Osteoblast (primary cell): Measurements from ENCODE around the gene TSLP. TPM values are rescaled to one million over a fixed set of nuclear protein-coding genes. Genes with fewer than 3 reads are reported as not detected.

Experiments
- DNase-seq: peaks from one replicate; pipeline ENCODE4 v3.0.0; 2011; ENCODE audit warnings: low spot score, mixed read lengths; ENCODE audit not compliant: insufficient read length; ENCODE audit errors: missing footprints
- H2AFZ ChIP-seq: 2 replicates; pipeline ENCODE4 v1.6.0; 2011; ENCODE audit warnings: mild to moderate bottlenecking, low read length
- H3K27ac ChIP-seq: 2 replicates; pipeline ENCODE4 v1.5.1; 2011; ENCODE audit warnings: mild to moderate bottlenecking, low read depth, low read length, moderate library complexity
- H3K27me3 ChIP-seq: 2 replicates; pipeline ENCODE4 v1.6.0; 2012; ENCODE audit warnings: mild to moderate bottlenecking, control low read depth, inconsistent platforms, low read length, moderate library complexity; ENCODE audit not compliant: insufficient read depth
- H3K36me3 ChIP-seq: 2 replicates; pipeline ENCODE4 v1.5.1; 2011; ENCODE audit warnings: mild to moderate bottlenecking, low read length, control low read depth, moderate library complexity; ENCODE audit not compliant: insufficient read depth
- H3K4me1 ChIP-seq: 2 replicates; pipeline ENCODE4 v1.5.1; 2011; ENCODE audit warnings: mild to moderate bottlenecking, low read length, control low read depth, moderate library complexity; ENCODE audit not compliant: insufficient read depth
- H3K4me2 ChIP-seq: 2 replicates; pipeline ENCODE4 v1.6.0; 2011; ENCODE audit warnings: mild to moderate bottlenecking, low read length; ENCODE audit not compliant: insufficient read depth
- H3K4me3 ChIP-seq: fragments of 200-600 bp; sonication (generic); 3 replicates; pipeline ENCODE4 v1.5.1; 2012; ENCODE audit warnings: mild to moderate bottlenecking, low read length, inconsistent platforms; ENCODE audit not compliant: insufficient read depth
- H3K79me2 ChIP-seq: 2 replicates; pipeline ENCODE4 v1.6.0; 2012; ENCODE audit warnings: mild to moderate bottlenecking, low read length, control low read depth, inconsistent platforms; ENCODE audit not compliant: insufficient read depth
- H3K9me3 ChIP-seq: 2 replicates; pipeline ENCODE4 v1.5.1; 2011; ENCODE audit warnings: low read depth, low read length, control low read depth
- H4K20me1 ChIP-seq: 2 replicates; pipeline ENCODE4 v1.6.0; 2012; ENCODE audit warnings: mild to moderate bottlenecking, low read length, control low read depth; ENCODE audit not compliant: insufficient read depth
- total RNA-seq: library from RNA; depleted of rRNA; stranded (reverse); fragments of >200 nt; gene quantifications from 2 replicates; pipeline ENCODE4 v1.2.3, GENCODE V29; 2012
- TF ChIP-seq, protein P1 (sequence below): IDR thresholded peaks from 2 replicates; pipeline ENCODE4 v1.5.1; 2011; ENCODE audit warnings: mild to moderate bottlenecking, low read depth, low read length, moderate library complexity; ENCODE audit errors: extremely low read depth

The TSLP gene
- total RNA-seq, 1 donor = 1.1 TPM

- DNase-seq = no peak
- Histone ChIP-seq H4K20me1 (no peaks in the 10 kb centered on the region), H3K4me3 (no peak overlapping the region), H3K27me3 (no peaks in the 10 kb centered on the region), H2AFZ (no peak overlapping the region), H3K4me2 (no peak overlapping the region), H3K36me3 (peaks cover 52% of the 10 kb centered on the region), H3K4me1 (no peaks in the 10 kb centered on the region), H3K79me2 (peaks cover 5% of the 10 kb centered on the region), H3K9me3 (no peaks in the 10 kb centered on the region), H3K27ac (no peak overlapping the region)
- TF ChIP-seq, protein P1, sequence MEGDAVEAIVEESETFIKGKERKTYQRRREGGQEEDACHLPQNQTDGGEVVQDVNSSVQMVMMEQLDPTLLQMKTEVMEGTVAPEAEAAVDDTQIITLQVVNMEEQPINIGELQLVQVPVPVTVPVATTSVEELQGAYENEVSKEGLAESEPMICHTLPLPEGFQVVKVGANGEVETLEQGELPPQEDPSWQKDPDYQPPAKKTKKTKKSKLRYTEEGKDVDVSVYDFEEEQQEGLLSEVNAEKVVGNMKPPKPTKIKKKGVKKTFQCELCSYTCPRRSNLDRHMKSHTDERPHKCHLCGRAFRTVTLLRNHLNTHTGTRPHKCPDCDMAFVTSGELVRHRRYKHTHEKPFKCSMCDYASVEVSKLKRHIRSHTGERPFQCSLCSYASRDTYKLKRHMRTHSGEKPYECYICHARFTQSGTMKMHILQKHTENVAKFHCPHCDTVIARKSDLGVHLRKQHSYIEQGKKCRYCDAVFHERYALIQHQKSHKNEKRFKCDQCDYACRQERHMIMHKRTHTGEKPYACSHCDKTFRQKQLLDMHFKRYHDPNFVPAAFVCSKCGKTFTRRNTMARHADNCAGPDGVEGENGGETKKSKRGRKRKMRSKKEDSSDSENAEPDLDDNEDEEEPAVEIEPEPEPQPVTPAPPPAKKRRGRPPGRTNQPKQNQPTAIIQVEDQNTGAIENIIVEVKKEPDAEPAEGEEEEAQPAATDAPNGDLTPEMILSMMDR = no peak
These were observed 40.4 kb downstream of the TSLP start for GRCh38 chr5:111111956-111112355.

GRCh38 chr5:111113678-111114077, 42.2 kb downstream of the TSLP start:
- peaks cover 44% of the 10 kb centered on the region for H3K36me3 ChIP-seq
- no peak for DNase-seq
- TF ChIP-seq, protein P1 = no peak

DNA sequence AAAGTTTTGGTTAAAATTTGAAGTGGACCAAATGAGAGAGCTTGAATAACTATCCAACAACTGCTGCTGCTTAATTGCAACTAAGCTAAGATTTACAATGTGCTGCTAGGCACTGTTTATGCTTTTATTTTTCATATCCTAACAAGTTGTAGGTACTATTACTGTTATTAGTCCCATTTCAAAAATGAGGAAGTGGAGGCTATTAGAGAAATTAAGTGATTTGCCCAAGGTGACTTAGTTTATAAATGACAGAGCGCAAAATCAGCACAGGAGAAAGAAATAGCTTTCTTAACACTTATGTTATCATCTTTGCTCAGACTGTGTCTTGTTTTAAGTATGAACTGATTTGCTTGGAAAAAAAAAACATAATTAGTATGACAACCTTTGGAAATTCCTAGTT, 43.7 kb downstream of the TSLP start:
- no peak for DNase-seq
- Histone ChIP-seq H3K27ac (no peak overlapping the region), H3K4me3 (no peak overlapping the region), H3K36me3 (peaks cover 47% of the 10 kb centered on the region), H3K4me1 (no peaks in the 10 kb centered on the region), H3K4me2 (no peak overlapping the region), H3K27me3 (no peaks in the 10 kb centered on the region), H3K79me2 (peaks cover 2% of the 10 kb centered on the region), H2AFZ (no peak overlapping the region), H3K9me3 (no peaks in the 10 kb centered on the region), H4K20me1 (no peaks in the 10 kb centered on the region)
- TF ChIP-seq, protein P1 = no peak

More at GRCh38 chr5:111113678-111114077, 42.2 kb downstream of the TSLP start:
- H3K27ac ChIP-seq = no peak overlapping the region
- no peaks in the 10 kb centered on the region for H3K9me3 ChIP-seq
- H3K4me2 ChIP-seq = no peak overlapping the region
- no peaks in the 10 kb centered on the region for H3K27me3 ChIP-seq
- H4K20me1 ChIP-seq = no peaks in the 10 kb centered on the region
- no peaks in the 10 kb centered on the region for H3K4me1 ChIP-seq
- no peak overlapping the region for H3K4me3 ChIP-seq
- no peak overlapping the region for H2AFZ ChIP-seq
- peaks cover 2% of the 10 kb centered on the region for H3K79me2 ChIP-seq

- Histone ChIP-seq H3K27me3 (no peaks in the 10 kb centered on the region), H4K20me1 (no peaks in the 10 kb centered on the region), H3K4me1 (no peaks in the 10 kb centered on the region), H3K79me2 (peaks cover 2% of the 10 kb centered on the region), H3K27ac (no peak overlapping the region), H2AFZ (no peak overlapping the region), H3K9me3 (no peaks in the 10 kb centered on the region), H3K4me3 (no peak overlapping the region), H3K36me3 (peaks cover 46% of the 10 kb centered on the region), H3K4me2 (no peak overlapping the region)
- TF ChIP-seq, protein P1 = no peak
- no peak for DNase-seq
These were observed 45.0 kb downstream of the TSLP start for GRCh38 chr5:111116550-111116949.
